Activated CD8-positive, alpha-beta memory T cell treated with anti-CD3 and anti-CD28 coated beads for 24 hours (primary cell): ENCODE data around the gene ARL6IP5.
A peak's percentile ranks its signal among the peaks of the same experiment; 100 is the strongest.

Experiments used
- DNase-seq: peaks from one replicate; pipeline ENCODE4 v3.0.0-alpha.2; 2020

Gene ARL6IP5, protein sequence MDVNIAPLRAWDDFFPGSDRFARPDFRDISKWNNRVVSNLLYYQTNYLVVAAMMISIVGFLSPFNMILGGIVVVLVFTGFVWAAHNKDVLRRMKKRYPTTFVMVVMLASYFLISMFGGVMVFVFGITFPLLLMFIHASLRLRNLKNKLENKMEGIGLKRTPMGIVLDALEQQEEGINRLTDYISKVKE

DNA sequence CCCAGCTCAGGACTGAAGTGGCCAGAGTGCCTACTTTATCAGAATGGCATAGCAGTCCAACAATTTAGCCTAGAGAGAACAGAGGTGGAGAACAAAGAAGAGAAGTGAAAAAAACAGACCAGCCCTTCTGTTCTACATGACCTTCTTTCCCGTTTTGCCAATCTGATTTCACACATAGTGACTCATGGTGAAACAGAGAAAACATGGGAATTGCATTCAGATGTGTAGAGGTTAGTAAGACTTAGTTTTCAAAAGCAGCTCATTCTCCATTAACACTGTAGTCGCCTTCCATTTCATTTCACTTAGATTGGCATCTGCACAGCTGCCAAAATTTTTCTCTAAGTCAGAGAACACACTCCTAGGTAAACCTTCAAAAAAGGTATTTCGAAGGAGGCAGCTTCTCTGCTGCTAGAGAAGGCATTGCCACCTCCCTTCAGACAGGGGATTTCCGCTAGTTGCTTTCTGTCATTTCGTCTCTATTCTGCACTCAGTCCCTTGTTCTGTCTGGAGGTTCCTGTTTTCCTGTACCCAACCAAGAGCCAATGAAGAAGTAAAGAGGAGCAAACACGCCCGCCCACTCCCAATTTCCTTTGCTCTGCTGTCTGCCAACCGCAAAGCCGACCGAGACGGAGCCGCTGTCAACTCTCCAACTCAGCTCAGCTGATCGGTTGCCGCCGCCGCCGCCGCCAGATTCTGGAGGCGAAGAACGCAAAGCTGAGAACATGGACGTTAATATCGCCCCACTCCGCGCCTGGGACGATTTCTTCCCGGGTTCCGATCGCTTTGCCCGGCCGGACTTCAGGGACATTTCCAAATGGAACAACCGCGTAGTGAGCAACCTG lies at the start of gene ARL6IP5:
Gene ARL6IP5, plus strand, starts transcription at position 612 of the 842 bp plus-strand sequence. Its CDS starts 111 bp downstream, at position 723.
- peak; percentile 91 for DNase-seq

DNA sequence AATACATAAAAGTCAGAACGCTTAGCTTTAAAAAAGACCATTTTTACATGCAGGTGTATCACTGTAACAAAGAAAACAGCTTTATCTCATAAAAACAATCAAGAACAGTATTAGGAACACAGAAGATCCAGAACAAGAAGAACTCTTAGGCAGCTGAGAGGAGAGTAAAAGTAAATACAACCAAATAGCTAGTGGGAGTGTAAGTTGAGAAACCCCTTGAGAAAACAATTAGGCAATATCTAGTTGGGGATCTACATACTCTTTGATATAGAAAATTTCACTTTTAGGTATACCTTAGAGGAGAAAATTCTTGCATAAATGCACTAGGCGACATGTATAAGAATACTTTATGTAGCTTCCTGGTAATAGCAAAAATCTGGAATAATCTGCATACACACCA lies 40.1 kb upstream of the ARL6IP5 start:
- no peak for DNase-seq

DNA sequence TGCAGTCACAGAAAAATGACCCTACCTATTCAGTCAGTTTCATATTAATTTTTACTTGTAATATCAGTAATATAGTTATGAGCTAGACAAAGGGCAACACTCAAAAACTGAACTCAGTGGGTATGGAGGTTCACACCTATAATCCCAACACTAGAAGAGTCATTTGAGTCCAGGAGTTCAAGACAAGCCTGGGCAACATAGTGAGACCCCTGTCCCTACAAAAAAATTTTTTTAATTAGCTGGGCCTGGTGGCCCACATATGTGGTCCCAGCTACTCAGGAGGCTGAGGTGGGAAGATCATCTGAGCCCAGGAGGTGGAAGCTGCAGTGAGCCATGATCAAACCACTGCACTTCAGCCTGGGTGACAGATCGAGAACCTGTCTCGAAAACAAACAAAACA lies 35.7 kb upstream of the ARL6IP5 start:
- DNase-seq, result no peak

DNA sequence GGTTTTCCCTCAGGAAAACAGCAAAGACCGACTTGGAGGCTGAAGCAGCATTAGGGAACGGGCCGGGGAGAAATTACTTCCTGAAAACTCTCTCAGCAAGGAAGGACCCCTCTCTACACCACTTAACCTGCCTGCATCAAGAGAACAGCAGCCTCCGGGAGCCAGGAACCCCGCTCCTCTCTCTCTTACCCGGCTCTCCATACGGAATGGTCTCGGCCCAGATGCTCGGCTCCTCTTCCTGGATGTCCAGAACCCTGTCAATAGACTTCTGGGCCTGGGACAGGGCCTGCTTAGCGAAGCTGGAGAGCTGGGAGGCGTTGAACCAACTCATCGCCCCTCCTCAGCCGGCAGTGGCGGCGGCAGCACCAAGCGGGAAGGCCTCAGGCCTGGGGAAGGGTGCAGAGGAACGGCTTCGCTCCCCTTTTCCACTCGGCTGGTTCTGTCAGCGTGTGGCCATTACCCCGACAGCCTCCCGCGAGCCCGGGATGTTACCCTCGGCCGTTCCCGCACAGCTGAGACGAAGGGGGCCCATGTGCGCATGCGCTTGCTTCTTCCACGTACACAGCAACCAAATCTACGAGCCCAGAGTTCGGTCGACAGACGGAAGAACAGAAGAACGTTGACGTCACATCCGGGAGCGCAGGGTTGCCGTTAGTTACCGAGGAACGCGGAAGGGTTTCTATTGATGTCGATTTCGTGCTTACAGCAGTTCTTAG lies 32.8 kb upstream of the ARL6IP5 start, which contains the start of gene TMF1:
Gene TMF1, minus strand, starts transcription at position 578 of the 716 bp plus-strand sequence. Its CDS starts 247 bp downstream, at position 331.
- peak; percentile 98 for DNase-seq

DNA sequence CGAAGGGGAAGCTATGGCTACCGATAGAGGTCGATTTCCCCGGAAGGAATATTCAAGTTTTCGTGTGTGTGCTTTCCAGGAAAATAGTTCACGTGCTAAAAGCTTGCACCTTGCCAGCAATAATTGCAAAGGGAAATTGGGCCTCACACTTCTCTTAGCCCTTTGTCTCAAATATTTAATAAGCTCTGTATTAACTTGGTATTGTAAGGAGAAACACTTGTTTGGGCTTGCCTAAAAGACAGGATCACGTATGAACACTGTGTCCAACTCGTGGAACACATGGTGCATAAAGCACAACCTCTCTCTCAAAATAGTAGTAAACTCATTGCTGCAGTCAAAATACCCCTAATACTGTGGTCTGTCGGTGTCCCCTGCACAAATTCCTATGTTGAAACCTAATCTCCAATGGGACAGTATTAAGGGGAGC lies 32.3 kb upstream of the ARL6IP5 start:
- no peak for DNase-seq

DNA sequence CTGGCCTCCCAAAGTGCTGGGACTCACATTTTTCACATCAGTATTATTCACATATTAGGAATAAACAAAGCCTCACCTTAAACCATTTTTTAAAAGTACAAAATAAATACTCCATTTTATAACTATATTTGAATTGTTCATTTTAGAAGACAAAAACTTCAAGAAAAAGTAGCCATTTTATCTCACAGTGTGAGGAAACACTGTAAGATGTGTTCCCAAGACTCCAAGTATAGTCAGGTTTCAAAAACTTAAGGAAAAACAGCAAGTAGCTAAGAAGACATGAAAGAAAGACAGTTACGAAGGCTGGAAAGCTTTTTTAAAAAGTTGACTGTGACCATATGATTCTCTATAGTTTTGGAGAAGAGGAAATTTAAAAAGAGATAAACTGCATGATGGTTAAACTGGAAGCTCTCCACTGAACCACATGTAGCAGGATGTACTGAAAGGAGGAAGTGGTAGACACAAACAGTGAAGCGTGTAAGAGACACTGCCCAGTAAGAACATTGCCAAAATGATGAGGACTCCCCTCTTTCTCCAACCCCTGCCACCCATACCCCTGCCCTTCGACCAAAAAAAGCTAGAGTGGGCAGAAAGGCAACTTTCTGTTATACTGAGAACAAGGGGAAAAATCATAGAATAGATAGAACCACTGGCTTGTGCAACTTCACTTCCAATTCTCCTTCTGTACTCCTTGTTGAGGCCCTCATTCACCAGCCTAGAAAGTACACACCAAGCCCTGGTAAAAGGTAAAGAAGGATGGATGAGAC lies 26.4 kb upstream of the ARL6IP5 start:
- DNase-seq, result no peak

DNA sequence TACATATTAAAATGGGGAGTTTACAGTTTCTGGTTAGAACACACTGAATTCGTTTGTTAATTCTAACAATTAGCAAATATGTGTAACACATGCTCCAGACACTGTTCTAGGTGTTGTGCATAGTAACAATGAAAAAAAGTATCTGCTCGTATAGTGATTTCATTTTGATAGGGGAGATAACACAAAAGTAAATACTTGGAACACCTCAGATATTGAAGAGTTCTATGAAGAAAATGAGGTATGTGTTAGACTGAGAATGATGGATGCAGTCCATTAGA lies 25.9 kb upstream of the ARL6IP5 start:
- DNase-seq, result no peak

DNA sequence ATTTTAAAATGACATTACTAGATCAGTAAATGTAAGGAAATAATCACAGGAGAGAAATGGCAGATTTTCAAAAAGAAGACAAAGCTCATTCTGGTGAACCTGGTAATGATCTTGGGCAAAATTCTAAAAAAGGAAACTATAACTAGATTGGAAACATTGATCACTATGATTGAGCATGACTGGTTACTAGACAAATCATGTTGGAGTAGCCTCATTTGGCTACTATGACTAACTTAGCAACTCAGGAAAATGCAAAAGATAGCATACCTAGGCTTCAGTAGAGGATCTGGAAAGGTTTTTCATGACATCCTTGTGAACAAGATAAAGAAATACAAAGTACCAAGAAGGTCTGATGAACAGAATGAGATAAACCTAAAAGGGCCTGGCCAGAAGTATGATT lies 25.0 kb upstream of the ARL6IP5 start:
- DNase-seq, result no peak

DNA sequence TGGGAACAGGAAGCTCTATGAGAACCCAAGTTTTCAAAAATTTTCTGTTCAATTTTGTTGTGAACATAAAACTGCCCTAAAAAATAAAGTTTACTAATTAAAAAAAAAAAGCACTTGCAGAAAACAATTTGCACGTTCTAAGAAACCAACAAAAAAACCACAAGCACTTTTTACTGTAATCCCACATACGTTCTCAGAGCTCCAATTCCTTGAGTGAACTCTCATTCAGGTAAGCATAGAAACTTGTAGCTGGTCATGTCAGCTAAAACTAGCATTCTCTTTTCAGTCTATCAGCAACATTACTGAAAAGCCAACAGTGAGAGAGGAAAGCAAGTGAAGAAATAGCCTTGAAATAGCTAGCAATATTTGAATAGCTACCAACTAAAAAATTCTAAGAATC lies 21.1 kb upstream of the ARL6IP5 start:
- DNase-seq, result no peak

DNA sequence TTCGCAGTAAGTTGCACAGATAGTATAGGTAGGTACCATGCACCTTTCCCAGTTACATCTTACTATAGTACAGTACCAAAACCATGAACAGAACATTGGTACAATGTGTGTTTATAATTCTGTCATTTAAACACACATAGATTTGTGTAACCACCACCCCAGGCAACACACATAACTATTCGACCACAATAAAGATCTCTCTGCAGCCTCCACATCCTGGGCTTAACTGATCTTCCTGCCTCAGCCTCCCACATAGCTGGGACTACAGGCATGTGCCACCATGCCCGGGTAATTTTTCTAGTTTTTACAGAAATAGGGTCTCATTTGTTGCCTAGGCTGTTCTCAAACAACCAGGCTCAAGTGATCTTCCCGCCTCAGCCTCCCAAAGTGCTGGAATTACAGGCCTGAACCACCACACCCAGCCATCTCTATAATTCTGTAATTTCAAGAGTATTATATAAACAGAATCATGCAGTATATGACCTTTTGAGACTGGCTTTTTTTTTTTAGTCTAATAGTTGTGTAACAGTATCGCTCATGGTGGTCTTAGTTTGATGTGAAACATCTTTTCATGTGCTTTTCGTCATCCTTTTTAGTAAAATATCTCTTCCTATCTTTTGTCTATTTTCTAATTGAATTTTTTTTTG lies 19.3 kb upstream of the ARL6IP5 start:
- DNase-seq, result no peak

DNA sequence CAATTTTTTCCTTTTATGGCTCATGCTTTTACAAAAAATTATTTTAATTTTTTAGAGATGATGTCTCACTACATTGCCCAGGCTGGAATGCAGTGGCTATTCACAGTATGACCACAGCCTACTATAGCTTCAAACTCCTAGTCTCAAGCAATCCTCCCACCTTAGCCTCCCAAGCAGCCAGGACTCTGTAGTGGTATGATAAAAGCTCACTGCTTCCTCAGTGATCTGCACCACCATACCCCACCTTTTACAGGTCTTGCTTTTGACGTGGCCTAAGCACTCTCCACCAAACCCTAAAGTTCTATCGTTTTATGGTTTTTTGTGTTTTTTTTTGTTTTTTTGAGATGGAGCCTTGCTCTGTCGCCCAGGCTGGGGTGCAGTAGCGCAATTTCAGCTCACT lies 18.6 kb upstream of the ARL6IP5 start:
- DNase-seq, result no peak

DNA sequence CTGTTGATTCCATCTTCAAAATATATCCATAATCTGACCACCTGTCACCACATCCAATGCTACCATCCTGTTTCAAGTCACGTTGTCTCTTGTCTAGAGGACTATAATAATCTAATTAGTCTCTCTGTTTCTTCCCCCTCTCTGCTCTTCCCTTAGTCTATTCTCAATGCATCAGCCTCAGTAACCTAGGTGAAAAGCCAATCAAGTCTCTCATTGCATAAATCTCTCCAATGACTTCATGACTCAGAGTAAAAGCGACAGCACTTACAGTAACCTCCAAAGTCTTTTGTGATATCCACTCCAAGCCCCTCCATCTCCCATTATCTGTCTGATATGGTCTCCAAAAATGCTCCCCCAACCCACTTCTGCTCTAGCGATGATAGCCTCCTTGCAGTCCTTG lies 11.8 kb upstream of the ARL6IP5 start:
- no peak for DNase-seq

DNA sequence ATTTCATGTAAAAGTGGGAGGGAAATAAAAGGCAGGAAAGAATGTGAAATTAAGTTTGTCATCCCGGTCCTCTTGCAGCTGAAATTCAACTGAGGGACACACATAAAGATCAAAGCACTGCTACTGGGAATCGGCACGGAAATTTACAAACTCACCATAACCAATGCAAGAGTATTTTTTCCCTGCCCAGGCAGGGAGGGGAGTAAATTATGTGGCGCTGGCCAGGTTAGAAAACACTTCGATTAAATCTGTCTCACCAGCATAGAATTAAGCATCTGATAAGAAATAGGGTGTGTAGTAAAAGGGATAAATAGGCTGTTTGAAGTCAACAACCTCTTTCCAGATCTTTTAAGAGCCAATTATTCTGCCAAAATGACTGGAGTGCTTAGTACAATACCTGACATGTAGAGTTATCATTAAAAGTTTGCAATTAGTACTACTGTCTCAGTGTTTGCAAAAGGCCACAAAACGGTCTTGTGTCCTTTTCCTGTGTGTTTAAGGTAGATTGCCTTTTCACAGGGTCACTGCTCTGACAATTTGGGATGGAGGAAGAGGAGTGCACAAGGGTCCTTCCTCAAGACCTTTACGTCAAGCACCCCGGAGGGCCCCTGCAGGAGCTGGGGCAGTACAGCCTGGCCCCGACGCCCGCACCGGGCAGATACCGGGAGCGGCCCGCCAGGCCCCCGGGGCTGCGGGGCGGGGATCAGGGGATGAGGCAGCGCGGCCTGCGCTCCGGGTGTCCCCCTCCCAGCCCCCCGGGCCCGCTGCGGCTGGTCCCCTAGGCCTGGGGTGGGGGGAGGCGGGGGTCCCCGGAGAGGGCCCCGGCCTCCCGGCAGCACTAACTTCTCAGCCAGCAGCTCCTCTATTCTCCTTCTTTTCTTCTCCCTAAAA lies 5.2 kb upstream of the ARL6IP5 start:
- DNase-seq, result peak; percentile 72

DNA sequence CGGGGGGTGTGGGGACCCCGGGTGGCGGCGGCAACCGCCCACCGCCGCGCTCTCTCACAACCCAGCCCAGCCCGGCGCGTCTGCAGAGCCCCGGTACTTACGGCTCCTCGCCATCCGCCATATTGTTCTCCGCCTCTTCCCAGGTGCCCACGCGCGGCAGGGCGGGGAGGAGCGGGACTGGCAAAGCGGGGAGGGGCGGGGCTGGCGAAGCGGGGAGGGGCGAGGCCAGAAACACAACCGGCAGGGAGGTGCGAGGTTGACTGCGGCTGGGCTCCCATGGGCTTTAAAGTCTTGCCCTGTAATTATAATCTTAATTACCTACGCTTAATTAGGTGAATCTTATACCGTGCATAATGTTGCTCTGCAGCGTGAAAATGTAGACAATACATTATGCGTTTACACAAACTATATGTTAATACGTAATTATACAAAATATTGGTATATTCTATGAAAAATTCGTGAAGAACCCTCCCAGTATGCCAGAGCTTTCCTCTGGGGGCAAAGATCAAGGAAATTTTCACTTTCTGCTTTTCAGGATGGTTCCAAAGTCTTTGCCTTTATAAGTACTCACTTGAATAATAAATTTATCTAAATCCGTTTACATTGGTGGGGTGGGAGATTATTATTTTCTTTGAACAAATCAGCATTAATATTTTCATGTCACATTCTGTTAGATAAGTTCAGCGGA lies 4.4 kb upstream of the ARL6IP5 start, which contains the start of gene UBA3:
Gene UBA3, minus strand, starts transcription at position 133 of the 688 bp plus-strand sequence. Its CDS starts 12 bp downstream, at position 121.
- peak; percentile 94 for DNase-seq

DNA sequence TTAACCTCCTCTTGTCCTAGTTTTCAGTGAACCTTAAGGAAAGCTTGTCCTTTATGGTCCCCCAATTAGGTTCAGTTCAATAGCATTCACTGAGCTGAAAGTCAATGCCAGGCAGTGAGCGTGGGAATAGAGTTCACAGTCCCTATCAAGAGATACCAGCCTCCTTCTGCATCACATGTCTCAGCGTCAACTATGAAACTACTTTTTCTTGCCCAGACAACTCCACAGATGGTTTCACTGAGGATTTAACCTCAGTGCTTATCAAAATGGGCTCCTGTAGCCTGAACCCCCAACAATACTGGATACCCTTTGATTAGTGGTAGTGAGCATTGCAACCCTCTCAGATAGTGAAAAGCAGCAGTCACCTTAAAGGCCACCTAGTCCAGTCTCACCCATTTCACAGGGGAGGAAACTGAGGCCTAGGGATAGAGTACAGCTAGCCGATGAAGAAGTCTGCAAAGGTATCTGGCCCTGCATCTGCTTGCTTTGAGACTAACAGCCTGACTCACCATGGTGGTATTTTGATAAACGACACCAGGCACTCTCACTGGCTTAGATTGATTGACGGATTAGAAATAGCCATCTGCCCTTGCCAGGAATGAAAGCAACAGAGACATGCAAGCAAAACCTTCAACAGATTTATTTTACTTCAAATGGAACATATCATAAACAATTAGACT lies 3.0 kb upstream of the ARL6IP5 start:
- DNase-seq, result no peak

DNA sequence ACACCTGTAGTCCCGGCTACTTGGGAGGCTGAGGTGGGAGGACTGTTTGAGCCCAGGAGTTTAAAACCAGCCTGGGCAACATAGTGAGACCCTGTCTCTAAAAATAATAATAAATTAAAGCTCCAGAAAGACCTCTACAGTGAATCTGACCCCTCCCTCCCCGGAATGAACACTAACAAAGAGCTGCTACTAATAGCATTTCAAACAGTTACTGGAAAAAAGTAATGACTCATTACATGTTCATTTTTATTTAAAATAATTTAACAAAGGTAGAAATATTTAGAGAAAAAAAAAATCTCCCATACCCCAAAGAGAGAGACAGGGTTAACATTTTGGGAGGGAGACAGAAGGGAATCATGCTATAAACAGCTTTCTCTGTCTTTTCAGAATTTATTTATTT lies 2.4 kb upstream of the ARL6IP5 start:
- no peak for DNase-seq

DNA sequence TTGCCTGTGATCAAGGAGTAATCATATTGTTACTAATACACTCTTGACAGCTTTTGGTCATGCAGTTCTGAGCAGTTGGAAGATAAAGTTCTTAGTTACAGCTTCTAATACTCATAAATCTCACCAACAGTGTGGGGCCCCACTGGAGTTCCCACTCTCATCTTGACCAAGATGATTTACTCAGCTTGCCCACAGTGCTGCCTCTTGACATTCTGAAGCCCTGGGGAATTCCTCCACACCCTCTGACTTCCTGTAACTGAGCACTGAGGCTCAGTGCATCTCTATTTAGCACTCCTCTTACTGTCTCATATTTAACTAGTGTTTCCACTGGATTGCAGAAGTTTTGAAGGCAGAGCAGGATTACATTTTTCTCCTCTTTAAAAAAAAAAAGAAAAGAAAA lies 1.9 kb upstream of the ARL6IP5 start:
- DNase-seq, result peak; percentile 79

DNA sequence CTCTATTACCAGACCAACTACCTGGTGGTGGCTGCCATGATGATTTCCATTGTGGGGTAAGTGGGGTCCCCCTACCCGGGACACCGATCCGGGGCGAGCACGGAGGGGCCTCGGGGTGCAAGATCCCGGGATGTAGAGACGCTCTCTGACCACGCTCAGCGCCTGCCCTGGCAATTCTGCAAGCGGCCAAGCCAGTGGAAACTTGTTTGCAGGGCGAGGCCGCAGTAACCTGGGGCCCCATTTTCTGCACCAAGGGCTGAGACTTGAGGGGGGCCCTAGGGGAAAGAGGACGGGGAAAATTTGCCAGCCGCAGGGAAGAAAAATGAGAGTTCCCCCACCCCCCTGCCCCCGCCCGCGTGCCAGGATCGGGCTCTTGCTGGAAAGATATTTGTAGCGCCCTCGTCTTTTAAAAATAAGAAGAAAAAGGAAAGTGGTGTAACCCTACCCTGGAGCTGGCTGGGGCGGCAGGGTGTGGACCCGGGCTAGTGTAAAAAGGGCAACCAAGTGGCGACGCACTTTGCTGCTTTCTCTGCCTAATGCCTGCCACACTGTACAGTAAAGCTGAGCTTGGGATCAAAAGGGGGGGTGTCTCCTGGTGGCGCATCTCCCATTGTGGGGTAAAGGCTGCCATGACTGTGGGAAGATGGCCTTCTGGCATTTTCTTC lies 563 bp downstream of the ARL6IP5 start:
- DNase-seq, result peak; percentile 68
